HEK293 (cell line): ENCODE results near the gene CABLES2.

Source experiments
- KLF10 ChIP-seq: fragments of 450-650 bp; IDR thresholded peaks from 2 replicates; pipeline ENCODE4 v1.5.1; 2018; ENCODE audit warnings: missing biosample characterization, mild to moderate bottlenecking, missing genetic modification characterization
- PBX3 ChIP-seq: sonication (generic); formaldehyde crosslinking; IDR thresholded peaks from 2 replicates; pipeline ENCODE4 v1.8.1; 2022; ENCODE audit warnings: mild to moderate bottlenecking, moderate library complexity, missing genetic modification reagents
- SALL2 ChIP-seq: fragments of 450-650 bp; formaldehyde crosslinking; IDR thresholded peaks from 2 replicates; pipeline ENCODE4 v1.5.0; 2017; ENCODE audit warnings: missing biosample characterization, mild to moderate bottlenecking, missing genetic modification characterization, borderline replicate concordance
- ZBTB20 ChIP-seq: fragments of 450-650 bp; formaldehyde crosslinking; IDR thresholded peaks from 2 replicates; pipeline ENCODE4 v1.5.1; 2016; ENCODE audit warnings: missing biosample characterization, missing genetic modification characterization
- ZNF146 ChIP-seq: fragments of 450-650 bp; formaldehyde crosslinking; IDR thresholded peaks from 2 replicates; pipeline ENCODE4 v1.5.1; 2016; ENCODE audit warnings: missing biosample characterization, missing genetic modification characterization
- ZNF274 ChIP-seq, 2 experiments: fragments of 200-500 bp in 1 of 2; fragments of 450-650 bp in 1 of 2; sonication (Bioruptor generic) in 1 of 2; formaldehyde crosslinking in 1 of 2; IDR thresholded peaks; 2 replicates each; pipeline versions ENCODE4 v1.5.1 to v1.6.1; 2014 to 2016; ENCODE audit warnings: borderline replicate concordance in 1 of 2, inconsistent platforms in 1 of 2, low read length in 1 of 2, missing biosample characterization in 1 of 2, missing genetic modification characterization in 1 of 2
- ZNF37A ChIP-seq: fragments of 450-650 bp; IDR thresholded peaks from 2 replicates; pipeline ENCODE4 v1.5.1; 2018; ENCODE audit warnings: missing biosample characterization, missing genetic modification characterization
- ZNF514 ChIP-seq: fragments of 450-650 bp; formaldehyde crosslinking; IDR thresholded peaks from 2 replicates; pipeline ENCODE4 v1.5.1; 2016; ENCODE audit warnings: missing biosample characterization, missing genetic modification characterization
- ZNF555 ChIP-seq: fragments of 450-650 bp; formaldehyde crosslinking; conservative IDR thresholded peaks from 2 replicates; pipeline ENCODE4 v1.5.1; 2017; ENCODE audit warnings: missing biosample characterization, mild to moderate bottlenecking, missing genetic modification characterization, inconsistent platforms
- ZNF792 ChIP-seq: fragments of 450-650 bp; formaldehyde crosslinking; IDR thresholded peaks from 2 replicates; pipeline ENCODE4 v1.5.1; 2016; ENCODE audit warnings: missing biosample characterization, missing genetic modification characterization
- TF ChIP-seq, protein P1 (sequence below): fragments of 450-650 bp; formaldehyde crosslinking; IDR thresholded peaks from 2 replicates; pipeline ENCODE4 v1.5.1; 2016; ENCODE audit warnings: missing biosample characterization, missing genetic modification characterization

- TF ChIP-seq ZNF555 = no peak
- TF ChIP-seq ZNF37A = no peak
- TF ChIP-seq ZNF274 (IDR thresholded peaks at IDR 0.05; ENCODE audit: low read length) = no peak
- TF ChIP-seq ZNF274 (tag by site-specific recombination; IDR thresholded peaks at IDR 0.05; ENCODE audit: borderline replicate concordance) = no peak
- TF ChIP-seq ZNF146 (tag by site-specific recombination) = no peak
- no peak for TF ChIP-seq KLF10 (tag by site-specific recombination)
- no peak for TF ChIP-seq SALL2
- no peak for TF ChIP-seq ZBTB20 (tag by site-specific recombination)
- TF ChIP-seq, protein P1, sequence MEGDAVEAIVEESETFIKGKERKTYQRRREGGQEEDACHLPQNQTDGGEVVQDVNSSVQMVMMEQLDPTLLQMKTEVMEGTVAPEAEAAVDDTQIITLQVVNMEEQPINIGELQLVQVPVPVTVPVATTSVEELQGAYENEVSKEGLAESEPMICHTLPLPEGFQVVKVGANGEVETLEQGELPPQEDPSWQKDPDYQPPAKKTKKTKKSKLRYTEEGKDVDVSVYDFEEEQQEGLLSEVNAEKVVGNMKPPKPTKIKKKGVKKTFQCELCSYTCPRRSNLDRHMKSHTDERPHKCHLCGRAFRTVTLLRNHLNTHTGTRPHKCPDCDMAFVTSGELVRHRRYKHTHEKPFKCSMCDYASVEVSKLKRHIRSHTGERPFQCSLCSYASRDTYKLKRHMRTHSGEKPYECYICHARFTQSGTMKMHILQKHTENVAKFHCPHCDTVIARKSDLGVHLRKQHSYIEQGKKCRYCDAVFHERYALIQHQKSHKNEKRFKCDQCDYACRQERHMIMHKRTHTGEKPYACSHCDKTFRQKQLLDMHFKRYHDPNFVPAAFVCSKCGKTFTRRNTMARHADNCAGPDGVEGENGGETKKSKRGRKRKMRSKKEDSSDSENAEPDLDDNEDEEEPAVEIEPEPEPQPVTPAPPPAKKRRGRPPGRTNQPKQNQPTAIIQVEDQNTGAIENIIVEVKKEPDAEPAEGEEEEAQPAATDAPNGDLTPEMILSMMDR (tag by site-specific recombination) = no peak
- no peak for TF ChIP-seq ZNF792 (tag by site-specific recombination)
- TF ChIP-seq PBX3 = no peak
- no peak for TF ChIP-seq ZNF514 (tag by site-specific recombination)
Measured at GRCh38 chr20:62360854-62361798, 46.0 kb downstream of the CABLES2 start.
